Duodenal mucosa (tissue), 2 donors: ENCODE data around the gene GYG1.

Experiments used
- H3K27ac ChIP-seq: one replicate; pipeline ENCODE4 v1.7.0; 2013; ENCODE audit warnings: low read depth, low read length
- H3K27me3 ChIP-seq, 2 donors: one replicate each; pipeline ENCODE4 v1.7.0; 2013; ENCODE audit warnings: low read length in 2 of 2, control low read depth in 1 of 2; ENCODE audit not compliant: insufficient read depth in 2 of 2, control insufficient read depth in 1 of 2
- H3K36me3 ChIP-seq, 2 donors: one replicate each; pipeline ENCODE4 v1.7.0; 2013; ENCODE audit warnings: low read length in 2 of 2, control low read depth in 1 of 2; ENCODE audit not compliant: insufficient read depth in 2 of 2, control insufficient read depth in 1 of 2
- H3K4me1 ChIP-seq, 2 donors: one replicate each; pipeline ENCODE4 v1.7.0; 2013; ENCODE audit warnings: low read length in 2 of 2, control low read depth in 1 of 2; ENCODE audit not compliant: insufficient read depth in 2 of 2, control insufficient read depth in 1 of 2
- H3K4me3 ChIP-seq, 2 donors: one replicate each; pipeline ENCODE4 v1.7.0; 2013; ENCODE audit warnings: low read length in 2 of 2, low read depth in 1 of 2
- H3K9ac ChIP-seq, 2 donors: one replicate each; pipeline ENCODE4 v1.7.0; 2013; ENCODE audit warnings: low read length in 2 of 2, low read depth in 1 of 2
- H3K9me3 ChIP-seq, 2 donors: one replicate each; pipeline ENCODE4 v1.7.0; 2013; ENCODE audit warnings: low read length in 2 of 2, control low read depth in 1 of 2; ENCODE audit not compliant: control insufficient read depth in 1 of 2

GYG1 gene

GRCh38 chr3:148957586-148957985, 33.8 kb upstream of the GYG1 start:
- H3K9ac ChIP-seq: no peak overlapping the region
- H3K4me1 ChIP-seq: no peaks in the 10 kb centered on the region
- H3K4me3 ChIP-seq: no peak overlapping the region
- peaks cover 0 to 3% of the 10 kb centered on the region in 2 donors for H3K27me3 ChIP-seq
- H3K9me3 ChIP-seq: no peaks in the 10 kb centered on the region
- no peaks in the 10 kb centered on the region for H3K36me3 ChIP-seq
- H3K27ac ChIP-seq: no peak overlapping the region

DNA sequence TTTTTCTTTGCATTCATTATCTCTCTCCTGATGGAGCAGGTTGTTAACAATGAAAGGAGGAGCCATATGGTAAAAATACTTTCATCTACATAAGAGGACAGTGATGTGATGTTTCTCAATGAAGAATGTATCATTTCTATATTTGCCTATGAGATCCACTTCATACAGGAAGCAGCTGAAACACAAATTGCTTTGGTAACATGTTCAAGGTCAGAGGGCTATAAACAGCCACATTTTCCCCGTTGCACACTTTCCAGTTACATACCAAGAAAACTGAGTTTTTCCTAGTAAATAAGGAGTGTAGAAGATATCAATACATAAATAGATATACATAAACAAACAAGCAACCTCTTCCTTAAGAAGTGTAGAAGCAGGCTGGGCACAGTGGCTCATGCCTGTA, 32.6 kb upstream of the GYG1 start:
- Histone ChIP-seq H3K4me3 (no peak overlapping the region), H3K27ac (no peak overlapping the region), H3K9me3 (no peaks in the 10 kb centered on the region), H3K27me3 (peaks cover 0 to 3% of the 10 kb centered on the region in 2 donors), H3K4me1 (no peaks in the 10 kb centered on the region), H3K36me3 (no peaks in the 10 kb centered on the region), H3K9ac (no peak overlapping the region)

- H3K27ac ChIP-seq: no peak overlapping the region
- H3K4me3 ChIP-seq: no peak overlapping the region
- no peak overlapping the region for H3K9ac ChIP-seq
- peaks cover 0 to 3% of the 10 kb centered on the region in 2 donors for H3K27me3 ChIP-seq
- no peaks in the 10 kb centered on the region for H3K4me1 ChIP-seq
- H3K36me3 ChIP-seq: no peaks in the 10 kb centered on the region
- no peaks in the 10 kb centered on the region for H3K9me3 ChIP-seq
Measured at GRCh38 chr3:148962513-148962912, 28.8 kb upstream of the GYG1 start.

GRCh38 chr3:148964809-148965208, 26.5 kb upstream of the GYG1 start:
- Histone ChIP-seq H3K27me3 (peaks cover 0 to 3% of the 10 kb centered on the region in 2 donors), H3K9ac (no peak overlapping the region), H3K36me3 (no peaks in the 10 kb centered on the region), H3K27ac (no peak overlapping the region), H3K4me3 (no peak overlapping the region), H3K9me3 (no peaks in the 10 kb centered on the region), H3K4me1 (no peaks in the 10 kb centered on the region)

DNA sequence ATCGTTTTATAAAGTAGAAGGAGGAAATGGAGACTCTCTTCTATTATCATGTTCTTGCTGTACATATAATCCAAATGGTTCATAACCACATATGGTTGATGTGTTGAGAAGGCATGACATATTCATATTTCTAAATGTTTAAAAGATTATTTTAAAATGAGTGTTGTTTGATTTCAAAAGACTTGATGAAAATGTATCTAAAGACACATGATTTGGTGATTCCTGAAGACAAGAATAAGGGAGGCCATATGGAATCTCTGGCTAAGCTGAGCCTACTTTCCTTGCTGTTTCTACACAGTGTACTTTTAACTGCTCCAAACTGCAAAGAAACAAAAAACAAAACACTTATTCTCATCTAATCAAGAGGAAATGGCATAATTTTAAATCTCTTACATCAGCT, 23.0 kb upstream of the GYG1 start:
- H3K27me3 ChIP-seq: no peaks in the 10 kb centered on the region
- no peaks in the 10 kb centered on the region for H3K4me1 ChIP-seq
- no peaks in the 10 kb centered on the region for H3K36me3 ChIP-seq
- H3K9ac ChIP-seq: no peak overlapping the region
- no peak overlapping the region for H3K4me3 ChIP-seq
- no peaks in the 10 kb centered on the region for H3K9me3 ChIP-seq
- no peak overlapping the region for H3K27ac ChIP-seq

GRCh38 chr3:148970271-148970670, 21.1 kb upstream of the GYG1 start:
- Histone ChIP-seq H3K36me3 (no peaks in the 10 kb centered on the region), H3K4me3 (no peak overlapping the region), H3K27me3 (no peaks in the 10 kb centered on the region), H3K9ac (no peak overlapping the region), H3K9me3 (no peaks in the 10 kb centered on the region), H3K4me1 (no peaks in the 10 kb centered on the region), H3K27ac (no peak overlapping the region)

- Histone ChIP-seq H3K9ac (no peak overlapping the region), H3K9me3 (no peaks in the 10 kb centered on the region), H3K27ac (no peak overlapping the region), H3K4me3 (no peak overlapping the region), H3K36me3 (no peaks in the 10 kb centered on the region), H3K4me1 (no peaks in the 10 kb centered on the region), H3K27me3 (no peaks in the 10 kb centered on the region)
Measured at GRCh38 chr3:148971401-148972163, 19.8 kb upstream of the GYG1 start.

DNA sequence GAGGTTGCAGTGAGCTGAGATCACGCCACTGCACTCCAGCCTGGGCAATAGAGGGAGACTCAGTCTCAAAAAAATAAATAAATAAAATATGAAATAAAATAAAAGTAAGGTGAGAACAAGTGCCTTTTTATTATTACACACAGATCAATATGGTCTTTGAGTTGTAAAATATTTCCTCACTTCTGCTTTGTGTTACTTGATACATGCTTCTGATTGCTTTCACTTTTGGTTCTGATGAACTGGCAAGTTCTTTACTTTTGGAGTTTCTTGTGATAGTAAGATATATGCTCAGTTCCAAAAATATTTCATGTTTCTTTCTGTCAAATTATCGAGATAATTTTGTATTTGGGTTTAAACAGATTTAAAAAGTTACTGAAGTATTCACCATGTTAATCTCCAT, 16.6 kb upstream of the GYG1 start:
- Histone ChIP-seq H3K27ac (no peak overlapping the region), H3K36me3 (no peaks in the 10 kb centered on the region), H3K27me3 (no peaks in the 10 kb centered on the region), H3K9ac (no peak overlapping the region), H3K4me3 (no peak overlapping the region), H3K9me3 (no peaks in the 10 kb centered on the region), H3K4me1 (no peaks in the 10 kb centered on the region)

- Histone ChIP-seq H3K27ac (no peak overlapping the region), H3K9ac (no peak overlapping the region), H3K27me3 (no peaks in the 10 kb centered on the region), H3K4me3 (no peak overlapping the region), H3K4me1 (no peaks in the 10 kb centered on the region), H3K36me3 (no peaks in the 10 kb centered on the region), H3K9me3 (no peaks in the 10 kb centered on the region)
Measured at GRCh38 chr3:148975248-148975647, 16.1 kb upstream of the GYG1 start.

- H3K9ac ChIP-seq: no peak overlapping the region
- no peaks in the 10 kb centered on the region for H3K4me1 ChIP-seq
- H3K36me3 ChIP-seq: no peaks in the 10 kb centered on the region
- H3K9me3 ChIP-seq: no peaks in the 10 kb centered on the region
- no peak overlapping the region for H3K4me3 ChIP-seq
- no peaks in the 10 kb centered on the region for H3K27me3 ChIP-seq
- no peak overlapping the region for H3K27ac ChIP-seq
Measured at GRCh38 chr3:148975696-148976095, 15.6 kb upstream of the GYG1 start.
